Suprapubic skin (tissue), 4 donors: Measurements from ENCODE around the gene SLC2A1.

ENCODE experiments used
- EP300 ChIP-seq: sonication (generic); formaldehyde crosslinking; IDR thresholded peaks from one replicate; pipeline ENCODE4 v1.6.1; 2017; ENCODE audit warnings: antibody characterized with exemption
- POLR2A ChIP-seq, 2 donors: fragments of 450-650 bp; IDR thresholded peaks; one replicate each; pipeline ENCODE4 v1.6.1; 2017; ENCODE audit warnings: antibody characterized with exemption in 2 of 2, mild to moderate bottlenecking in 2 of 2, moderate library complexity in 2 of 2
- POLR2AphosphoS5 ChIP-seq, 3 donors: sonication (generic); formaldehyde crosslinking; IDR thresholded peaks; one replicate each; pipeline ENCODE4 v1.6.1; 2017; ENCODE audit warnings: antibody characterized with exemption in 3 of 3
- TF ChIP-seq, protein P1 (sequence below), 2 donors: fragments of 200-600 bp in 1 of 2; fragments of 450-650 bp in 1 of 2; sonication (generic) in 1 of 2; IDR thresholded peaks; one replicate each; pipeline ENCODE4 v1.5.1; 2016 to 2019; ENCODE audit warnings: antibody characterized with exemption in 2 of 2, mild to moderate bottlenecking in 1 of 2, moderate library complexity in 1 of 2

DNA sequence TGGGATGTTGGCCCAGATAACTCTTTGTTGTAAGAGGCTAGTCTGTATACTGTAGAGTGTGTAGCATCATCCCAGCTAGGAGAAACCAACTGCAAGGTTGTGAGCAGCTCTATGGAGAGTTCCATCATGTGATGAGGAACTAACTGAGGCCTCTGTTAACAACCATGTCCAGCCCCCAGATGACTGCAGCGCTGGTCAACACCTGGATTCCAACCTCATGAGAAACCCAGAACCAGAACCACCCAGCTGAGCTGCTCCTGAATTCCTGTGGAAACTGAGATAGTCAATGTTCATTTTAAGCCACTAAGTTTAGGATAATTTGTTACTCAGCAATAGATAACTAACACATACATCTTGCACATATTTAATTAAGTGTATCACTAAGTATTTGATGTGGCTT is 41.6 kb upstream of the SLC2A1 start:
- no peak for TF ChIP-seq POLR2AphosphoS5 (IDR thresholded peaks at IDR 0.05)
- TF ChIP-seq, protein P1, sequence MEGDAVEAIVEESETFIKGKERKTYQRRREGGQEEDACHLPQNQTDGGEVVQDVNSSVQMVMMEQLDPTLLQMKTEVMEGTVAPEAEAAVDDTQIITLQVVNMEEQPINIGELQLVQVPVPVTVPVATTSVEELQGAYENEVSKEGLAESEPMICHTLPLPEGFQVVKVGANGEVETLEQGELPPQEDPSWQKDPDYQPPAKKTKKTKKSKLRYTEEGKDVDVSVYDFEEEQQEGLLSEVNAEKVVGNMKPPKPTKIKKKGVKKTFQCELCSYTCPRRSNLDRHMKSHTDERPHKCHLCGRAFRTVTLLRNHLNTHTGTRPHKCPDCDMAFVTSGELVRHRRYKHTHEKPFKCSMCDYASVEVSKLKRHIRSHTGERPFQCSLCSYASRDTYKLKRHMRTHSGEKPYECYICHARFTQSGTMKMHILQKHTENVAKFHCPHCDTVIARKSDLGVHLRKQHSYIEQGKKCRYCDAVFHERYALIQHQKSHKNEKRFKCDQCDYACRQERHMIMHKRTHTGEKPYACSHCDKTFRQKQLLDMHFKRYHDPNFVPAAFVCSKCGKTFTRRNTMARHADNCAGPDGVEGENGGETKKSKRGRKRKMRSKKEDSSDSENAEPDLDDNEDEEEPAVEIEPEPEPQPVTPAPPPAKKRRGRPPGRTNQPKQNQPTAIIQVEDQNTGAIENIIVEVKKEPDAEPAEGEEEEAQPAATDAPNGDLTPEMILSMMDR (IDR thresholded peaks at IDR 0.05): no peak
- no peak for TF ChIP-seq EP300
- TF ChIP-seq POLR2A (IDR thresholded peaks at IDR 0.05): no peak
